MM.1S (cell line): ENCODE results near the gene PER2.

ENCODE experiments used
- DNase-seq: peaks from one replicate; pipeline ENCODE4 v3.0.0-alpha.2; 2015
- H2AFZ ChIP-seq: fragments of 300-600 bp; sonication (generic); 2 replicates; pipeline ENCODE4 v1.6.0; 2016; ENCODE audit warnings: antibody characterized with exemption, low read length
- H3F3A ChIP-seq: fragments of 300-600 bp; sonication (generic); 2 replicates; pipeline ENCODE4 v1.6.1; 2016; ENCODE audit warnings: mild to moderate bottlenecking, antibody characterized with exemption, low read length, moderate library complexity, mixed read lengths; ENCODE audit not compliant: insufficient read depth
- H3K27ac ChIP-seq: fragments of 300-600 bp; sonication (generic); 2 replicates; pipeline ENCODE4 v1.5.1; 2016; ENCODE audit warnings: mild to moderate bottlenecking, low read length
- H3K27me3 ChIP-seq: fragments of 300-600 bp; sonication (generic); replicated peaks from 2 replicates; pipeline ENCODE4 v1.6.0; 2016; ENCODE audit warnings: low read length; ENCODE audit not compliant: insufficient read depth
- H3K36me3 ChIP-seq: fragments of 300-600 bp; sonication (generic); replicated peaks from 2 replicates; pipeline ENCODE4 v1.6.1; 2016; ENCODE audit warnings: mild to moderate bottlenecking, low read length, mixed read lengths; ENCODE audit not compliant: insufficient read depth
- H3K4me1 ChIP-seq: fragments of 300-600 bp; sonication (generic); 2 replicates; pipeline ENCODE4 v1.6.1; 2016; ENCODE audit warnings: low read length, mixed read lengths
- H3K4me2 ChIP-seq: fragments of 300-600 bp; sonication (generic); 2 replicates; pipeline ENCODE4 v1.6.0; 2016; ENCODE audit warnings: low read depth, low read length
- H3K4me3 ChIP-seq: fragments of 300-600 bp; sonication (generic); 2 replicates; pipeline ENCODE4 v1.5.1; 2016; ENCODE audit warnings: low read length, mixed read lengths
- H3K79me2 ChIP-seq: fragments of 300-600 bp; sonication (generic); 2 replicates; pipeline ENCODE4 v1.6.1; 2016; ENCODE audit warnings: mixed run types, low read length, mixed read lengths
- H3K9ac ChIP-seq: fragments of 300-600 bp; sonication (generic); 2 replicates; pipeline ENCODE4 v1.6.1; 2016; ENCODE audit warnings: low read length, mixed read lengths
- H3K9me2 ChIP-seq: fragments of 300-600 bp; sonication (generic); replicated peaks from 2 replicates; pipeline ENCODE4 v1.6.1; 2016; ENCODE audit warnings: mild to moderate bottlenecking, low read length, mixed read lengths; ENCODE audit not compliant: insufficient read depth
- H3K9me3 ChIP-seq: fragments of 300-600 bp; sonication (generic); replicated peaks from 2 replicates; pipeline ENCODE4 v1.6.1; 2016; ENCODE audit warnings: mild to moderate bottlenecking, low read length, mixed read lengths; ENCODE audit not compliant: insufficient read depth
- H4K20me1 ChIP-seq: fragments of 300-600 bp; sonication (generic); 2 replicates; pipeline ENCODE4 v1.6.1; 2016; ENCODE audit warnings: mild to moderate bottlenecking, low read length, moderate library complexity, mixed read lengths; ENCODE audit not compliant: insufficient read depth
- CTCF ChIP-seq: fragments of 300-600 bp; sonication (generic); IDR thresholded peaks from 2 replicates; pipeline ENCODE4 v1.5.1; 2016; ENCODE audit warnings: antibody characterized with exemption, low read length, mixed read lengths
- EZH2 ChIP-seq: fragments of 300-600 bp; sonication (generic); optimal IDR thresholded peaks from 2 replicates; pipeline ENCODE3; 2017; ENCODE audit warnings: low read depth, mild to moderate bottlenecking, antibody characterized with exemption, low read length, mixed read lengths
- EZH2phosphoT487 ChIP-seq: fragments of 300-600 bp; sonication (generic); IDR thresholded peaks from 2 replicates; pipeline ENCODE4 v1.6.1; 2018; ENCODE audit warnings: antibody characterized with exemption, low read length

Gene PER2

GRCh38 chr2:238237431-238238135, 50.8 kb downstream of the PER2 start:
- TF ChIP-seq EZH2 (no peak), EZH2phosphoT487 (no peak), CTCF (no peak)
- Histone ChIP-seq H3K4me1 (peaks cover 9% of the 10 kb centered on the region), H3F3A (peaks cover 17% of the 10 kb centered on the region; the same call in 1 of the 2 replicates), H3K27ac (no peak overlapping the region), H3K9ac (no peak overlapping the region), H3K4me3 (no peak overlapping the region), H3K4me2 (no peak overlapping the region), H2AFZ (no peak overlapping the region), H3K9me3 (no peaks in the 10 kb centered on the region), H3K27me3 (no peaks in the 10 kb centered on the region; the same call in 1 of the 2 replicates), H3K9me2 (no peaks in the 10 kb centered on the region), H3K79me2 (peaks cover 7% of the 10 kb centered on the region; the same call in 1 of the 2 replicates), H3K36me3 (no peaks in the 10 kb centered on the region), H4K20me1 (no peaks in the 10 kb centered on the region)
- DNase-seq = no peak

GRCh38 chr2:238236571-238236970, 51.8 kb downstream of the PER2 start:
- TF ChIP-seq EZH2 = no peak
- TF ChIP-seq CTCF = no peak
- no peak for TF ChIP-seq EZH2phosphoT487
- no peak overlapping the region for H3K27ac ChIP-seq
- H3K36me3 ChIP-seq = no peaks in the 10 kb centered on the region
- H3F3A ChIP-seq = peaks cover 17% of the 10 kb centered on the region; the same call in 1 of the 2 replicates
- H3K4me1 ChIP-seq = peaks cover 7% of the 10 kb centered on the region
- no peak overlapping the region for H2AFZ ChIP-seq
- no peak overlapping the region for H3K4me2 ChIP-seq
- no peak overlapping the region for H3K4me3 ChIP-seq
- DNase-seq = no peak
- H3K9me2 ChIP-seq = no peaks in the 10 kb centered on the region
- no peaks in the 10 kb centered on the region for H3K9me3 ChIP-seq
- H4K20me1 ChIP-seq = no peaks in the 10 kb centered on the region
- H3K27me3 ChIP-seq = no peaks in the 10 kb centered on the region; the same call in 1 of the 2 replicates
- H3K79me2 ChIP-seq = peaks cover 7% of the 10 kb centered on the region; the same call in 1 of the 2 replicates
- no peak overlapping the region for H3K9ac ChIP-seq

GRCh38 chr2:238235856-238236255, 52.6 kb downstream of the PER2 start:
- TF ChIP-seq EZH2 (no peak), CTCF (no peak), EZH2phosphoT487 (no peak)
- no peak overlapping the region for H3K27ac ChIP-seq
- H3K9ac ChIP-seq = no peak overlapping the region
- no peaks in the 10 kb centered on the region for H3K36me3 ChIP-seq
- DNase-seq = no peak
- no peaks in the 10 kb centered on the region for H3K9me2 ChIP-seq
- H4K20me1 ChIP-seq = no peaks in the 10 kb centered on the region
- H3K4me3 ChIP-seq = no peak overlapping the region
- H3F3A ChIP-seq = peaks cover 13% of the 10 kb centered on the region; the same call in 1 of the 2 replicates
- peaks cover 7% of the 10 kb centered on the region; the same call in 1 of the 2 replicates for H3K79me2 ChIP-seq
- H3K9me3 ChIP-seq = no peaks in the 10 kb centered on the region
- no peak overlapping the region for H3K4me2 ChIP-seq
- no peak overlapping the region for H2AFZ ChIP-seq
- peaks cover 5% of the 10 kb centered on the region for H3K27me3 ChIP-seq
- no peaks in the 10 kb centered on the region for H3K4me1 ChIP-seq
